ENCODE measurements around the gene WDR70. TPM values are rescaled to one million over a fixed set of nuclear protein-coding genes. Genes with fewer than 3 reads are reported as not detected.
"Not testable (repeated sequence)": the region's sequence is repeated elsewhere in the genome, so short reads cannot be mapped to it uniquely, and the experiment has no call there.

WDR70 gene
- total RNA-seq, 1 experiment from 2014 or later: 30.0 TPM

GRCh38 chr5:37428044-37428443 lies 48.9 kb downstream of the WDR70 start:
- H3K4me3 Mint-ChIP-seq (ENCODE audit: low read depth, unreplicated experiment): no peak overlapping the region
- no peaks in the 10 kb centered on the region for H3K36me3 Mint-ChIP-seq (ENCODE audit: insufficient read depth, unreplicated experiment)
- BruUV-seq (replicated peaks): no TSS peak
- no peaks in the 10 kb centered on the region for H3K9me3 Mint-ChIP-seq (ENCODE audit: low read depth, unreplicated experiment)
- no peak overlapping the region for H3K27ac Mint-ChIP-seq (ENCODE audit: unreplicated experiment)
- no peaks in the 10 kb centered on the region for H3K27me3 Mint-ChIP-seq (ENCODE audit: unreplicated experiment)
- H3K4me1 Mint-ChIP-seq (ENCODE audit: low read depth, unreplicated experiment): no peaks in the 10 kb centered on the region
- CTCF ChIA-PET: no interaction called here
- TF ChIP-seq, protein P1, sequence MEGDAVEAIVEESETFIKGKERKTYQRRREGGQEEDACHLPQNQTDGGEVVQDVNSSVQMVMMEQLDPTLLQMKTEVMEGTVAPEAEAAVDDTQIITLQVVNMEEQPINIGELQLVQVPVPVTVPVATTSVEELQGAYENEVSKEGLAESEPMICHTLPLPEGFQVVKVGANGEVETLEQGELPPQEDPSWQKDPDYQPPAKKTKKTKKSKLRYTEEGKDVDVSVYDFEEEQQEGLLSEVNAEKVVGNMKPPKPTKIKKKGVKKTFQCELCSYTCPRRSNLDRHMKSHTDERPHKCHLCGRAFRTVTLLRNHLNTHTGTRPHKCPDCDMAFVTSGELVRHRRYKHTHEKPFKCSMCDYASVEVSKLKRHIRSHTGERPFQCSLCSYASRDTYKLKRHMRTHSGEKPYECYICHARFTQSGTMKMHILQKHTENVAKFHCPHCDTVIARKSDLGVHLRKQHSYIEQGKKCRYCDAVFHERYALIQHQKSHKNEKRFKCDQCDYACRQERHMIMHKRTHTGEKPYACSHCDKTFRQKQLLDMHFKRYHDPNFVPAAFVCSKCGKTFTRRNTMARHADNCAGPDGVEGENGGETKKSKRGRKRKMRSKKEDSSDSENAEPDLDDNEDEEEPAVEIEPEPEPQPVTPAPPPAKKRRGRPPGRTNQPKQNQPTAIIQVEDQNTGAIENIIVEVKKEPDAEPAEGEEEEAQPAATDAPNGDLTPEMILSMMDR (IDR thresholded peaks at IDR 0.05; ENCODE audit: unreplicated experiment): no peak
- no peak for DNase-seq
- intact Hi-C loops (cut with micrococcal nuclease; ENCODE audit: unreplicated experiment): no loop called here

DNA sequence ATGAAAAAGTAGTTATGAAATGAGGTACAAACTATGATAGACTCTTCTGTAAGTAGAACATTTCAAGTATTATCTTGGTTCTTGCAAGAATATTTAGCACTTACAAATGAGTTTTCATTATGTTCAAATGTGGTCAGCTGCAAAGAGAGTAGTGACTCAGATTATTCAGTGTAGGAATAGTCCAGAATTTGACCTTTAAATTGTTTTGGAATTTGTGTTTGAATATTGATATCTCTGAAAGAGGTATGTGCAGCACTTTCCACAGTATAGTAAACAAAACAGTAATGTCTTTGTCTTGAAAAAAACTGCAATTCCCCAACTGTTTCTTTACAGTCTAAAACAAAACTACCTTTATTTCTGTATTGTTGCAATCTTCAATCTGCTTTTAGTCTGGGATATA lies 56.1 kb downstream of the WDR70 start:
- Mint-ChIP-seq H3K9me3 (ENCODE audit: low read depth, unreplicated experiment) (no peaks in the 10 kb centered on the region), H3K27me3 (ENCODE audit: unreplicated experiment) (no peaks in the 10 kb centered on the region), H3K36me3 (ENCODE audit: insufficient read depth, unreplicated experiment) (no peaks in the 10 kb centered on the region), H3K27ac (ENCODE audit: unreplicated experiment) (no peak overlapping the region), H3K4me1 (ENCODE audit: low read depth, unreplicated experiment) (no peaks in the 10 kb centered on the region), H3K4me3 (ENCODE audit: low read depth, unreplicated experiment) (no peak overlapping the region)
- DNase-seq: no peak
- CTCF ChIA-PET: no interaction called here
- BruUV-seq (replicated peaks): no TSS peak
- intact Hi-C loops (cut with micrococcal nuclease; ENCODE audit: unreplicated experiment): no loop called here
- TF ChIP-seq, protein P1 (IDR thresholded peaks at IDR 0.05; ENCODE audit: unreplicated experiment): no peak

DNA sequence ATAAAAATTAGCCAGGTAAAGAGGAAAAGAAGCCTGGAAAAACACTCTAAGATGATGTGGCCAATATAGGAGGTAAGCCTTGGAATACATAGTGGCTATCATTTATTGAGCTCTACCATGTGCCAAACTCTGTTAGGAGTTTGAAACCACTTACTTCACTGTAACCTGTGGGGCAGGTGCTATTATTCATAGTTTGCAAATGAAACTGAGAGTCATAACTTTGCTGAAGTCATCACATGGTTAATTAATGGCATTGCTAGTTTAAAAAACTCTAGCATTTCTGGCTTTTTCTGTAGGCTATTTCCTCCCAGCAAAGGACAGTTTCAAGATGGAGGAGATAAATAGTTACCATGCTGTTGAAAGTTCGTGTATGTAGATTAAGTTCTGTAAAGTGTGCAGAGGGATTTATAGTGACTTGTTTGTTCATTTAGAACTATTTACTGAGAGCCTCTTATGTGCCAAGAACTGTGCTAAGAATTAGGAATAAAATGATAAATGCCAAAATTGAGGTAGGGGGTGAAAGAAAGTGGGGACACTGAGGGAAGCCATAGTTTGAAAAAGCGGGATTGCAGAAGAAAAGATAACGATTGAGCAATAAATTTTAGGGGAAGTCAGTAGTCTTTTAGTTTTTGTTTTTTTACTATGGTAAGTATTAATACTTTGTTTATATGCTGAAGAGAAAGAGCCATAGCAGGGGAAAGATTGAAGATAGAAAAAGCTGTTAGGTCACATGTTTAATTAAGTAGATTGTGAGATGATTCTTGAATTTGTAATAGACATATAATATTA lies 57.2 kb downstream of the WDR70 start:
- no peaks in the 10 kb centered on the region for H3K9me3 Mint-ChIP-seq (ENCODE audit: low read depth, unreplicated experiment)
- intact Hi-C loops (cut with micrococcal nuclease; ENCODE audit: unreplicated experiment): no loop called here
- H3K4me3 Mint-ChIP-seq (ENCODE audit: low read depth, unreplicated experiment): no peak overlapping the region
- no peaks in the 10 kb centered on the region for H3K4me1 Mint-ChIP-seq (ENCODE audit: low read depth, unreplicated experiment)
- no peaks in the 10 kb centered on the region for H3K27me3 Mint-ChIP-seq (ENCODE audit: unreplicated experiment)
- H3K27ac Mint-ChIP-seq (ENCODE audit: unreplicated experiment): no peak overlapping the region
- BruUV-seq (replicated peaks): no TSS peak
- TF ChIP-seq, protein P1 (IDR thresholded peaks at IDR 0.05; ENCODE audit: unreplicated experiment): no peak
- no peak for DNase-seq
- CTCF ChIA-PET: no interaction called here
- no peaks in the 10 kb centered on the region for H3K36me3 Mint-ChIP-seq (ENCODE audit: insufficient read depth, unreplicated experiment)

DNA sequence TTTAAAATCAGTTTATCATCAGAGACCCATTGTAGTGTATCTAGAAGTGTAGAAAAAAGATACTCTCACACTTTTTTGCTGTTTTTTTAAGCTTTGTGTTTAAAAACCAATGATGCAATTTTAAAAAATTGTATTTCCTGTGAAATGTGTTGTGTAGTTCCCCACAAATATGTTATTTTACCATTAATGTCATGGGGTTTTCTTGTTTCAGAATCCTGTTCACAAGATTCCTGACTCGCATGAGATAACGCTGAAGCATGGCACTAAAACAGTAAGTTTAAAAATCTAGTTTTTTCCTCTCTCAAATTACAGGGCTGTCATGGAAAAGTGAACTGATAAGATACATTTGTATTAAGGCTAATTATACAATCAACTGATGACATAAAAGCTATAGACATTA lies 58.6 kb downstream of the WDR70 start:
- TF ChIP-seq, protein P1 (IDR thresholded peaks at IDR 0.05; ENCODE audit: unreplicated experiment): no peak
- DNase-seq: no peak
- H3K36me3 Mint-ChIP-seq (ENCODE audit: insufficient read depth, unreplicated experiment): no peaks in the 10 kb centered on the region
- H3K9me3 Mint-ChIP-seq (ENCODE audit: low read depth, unreplicated experiment): no peaks in the 10 kb centered on the region
- H3K27me3 Mint-ChIP-seq (ENCODE audit: unreplicated experiment): no peaks in the 10 kb centered on the region
- no TSS peak for BruUV-seq (replicated peaks)
- intact Hi-C loops (cut with micrococcal nuclease; ENCODE audit: unreplicated experiment): no loop called here
- H3K4me3 Mint-ChIP-seq (ENCODE audit: low read depth, unreplicated experiment): no peak overlapping the region
- no peak overlapping the region for H3K27ac Mint-ChIP-seq (ENCODE audit: unreplicated experiment)
- CTCF ChIA-PET: no interaction called here
- H3K4me1 Mint-ChIP-seq (ENCODE audit: low read depth, unreplicated experiment): no peaks in the 10 kb centered on the region

- H3K9me3 Mint-ChIP-seq (ENCODE audit: low read depth, unreplicated experiment); BruUV-seq (replicated peaks); H3K36me3 Mint-ChIP-seq (ENCODE audit: insufficient read depth, unreplicated experiment); intact Hi-C loops (cut with micrococcal nuclease; ENCODE audit: unreplicated experiment); H3K27me3 Mint-ChIP-seq (ENCODE audit: unreplicated experiment); H3K4me3 Mint-ChIP-seq (ENCODE audit: low read depth, unreplicated experiment); DNase-seq; H3K4me1 Mint-ChIP-seq (ENCODE audit: low read depth, unreplicated experiment); CTCF ChIA-PET; H3K27ac Mint-ChIP-seq (ENCODE audit: unreplicated experiment): not testable (repeated sequence)
Observed at GRCh38 chr5:37445783-37446182, 66.7 kb downstream of the WDR70 start.
